ENCODE data around the gene EGFL7. TPM values are rescaled to one million over a fixed set of nuclear protein-coding genes. Genes with fewer than 3 reads are reported as not detected.

The EGFL7 gene
- total RNA-seq, 1 experiment from 2014 or later: 56.2 TPM

- DNase-seq (ENCODE audit: low read depth): no peak
These were observed 2.6 kb upstream of the EGFL7 start for GRCh38 chr9:136659861-136660784.

- no peak for DNase-seq (ENCODE audit: low read depth)
These were observed 1.7 kb upstream of the EGFL7 start for GRCh38 chr9:136660971-136661550.

- DNase-seq (ENCODE audit: low read depth): no peak
These were observed 933 bp upstream of the EGFL7 start for GRCh38 chr9:136661641-136662325.

GRCh38 chr9:136662326-136662655, 425 bp upstream of the EGFL7 start:
- no peak for DNase-seq (ENCODE audit: low read depth)

- no peak for DNase-seq (ENCODE audit: low read depth)
These were observed 1.5 kb downstream of the EGFL7 start for GRCh38 chr9:136664000-136664915.

- DNase-seq (ENCODE audit: low read depth): peak; percentile 60
These were observed 2.5 kb downstream of the EGFL7 start for GRCh38 chr9:136665111-136665703.

GRCh38 chr9:136665704-136666371, 3.1 kb downstream of the EGFL7 start:
- peak; percentile 50 for DNase-seq (ENCODE audit: low read depth)

GRCh38 chr9:136666372-136667213, 3.9 kb downstream of the EGFL7 start:
- DNase-seq (ENCODE audit: low read depth): peak; percentile 43

GRCh38 chr9:136667214-136667939, 4.7 kb downstream of the EGFL7 start:
- no peak for DNase-seq (ENCODE audit: low read depth)

- DNase-seq (ENCODE audit: low read depth): no peak
These were observed 5.4 kb downstream of the EGFL7 start for GRCh38 chr9:136667940-136668760.

- DNase-seq (ENCODE audit: low read depth): peak; percentile 44
These were observed 6.5 kb downstream of the EGFL7 start for GRCh38 chr9:136668983-136669790.

GRCh38 chr9:136669791-136670464, 7.2 kb downstream of the EGFL7 start:
- DNase-seq (ENCODE audit: low read depth): no peak

- DNase-seq (ENCODE audit: low read depth): no peak
These were observed 8.0 kb downstream of the EGFL7 start for GRCh38 chr9:136670576-136671253.

- no peak for DNase-seq (ENCODE audit: low read depth)
These were observed 8.5 kb downstream of the EGFL7 start for GRCh38 chr9:136671254-136671614.

GRCh38 chr9:136671646-136672430, 9.1 kb downstream of the EGFL7 start:
- peak; percentile 48 for DNase-seq (ENCODE audit: low read depth)
